ENCODE results near the gene DDX49.
"Not testable (repeated sequence)": the region's sequence is repeated elsewhere in the genome, so short reads cannot be mapped to it uniquely, and the experiment has no call there.

The DDX49 gene

GRCh38 chr19:18942692-18943091, 23.2 kb downstream of the DDX49 start:
- DNase-seq (ENCODE audit: low read depth) = no peak

GRCh38 chr19:18943465-18943864, 23.9 kb downstream of the DDX49 start:
- no peak for DNase-seq (ENCODE audit: low read depth)

- DNase-seq (ENCODE audit: low read depth) = no peak
These were observed 25.8 kb downstream of the DDX49 start for GRCh38 chr19:18945297-18945696.

GRCh38 chr19:18946335-18946734, 26.8 kb downstream of the DDX49 start:
- no peak for DNase-seq (ENCODE audit: low read depth)

GRCh38 chr19:18946918-18947317, 27.4 kb downstream of the DDX49 start:
- no peak for DNase-seq (ENCODE audit: low read depth)

GRCh38 chr19:18948075-18948975, 28.8 kb downstream of the DDX49 start:
- DNase-seq (ENCODE audit: low read depth) = no peak

- no peak for DNase-seq (ENCODE audit: low read depth)
These were observed 29.5 kb downstream of the DDX49 start for GRCh38 chr19:18948976-18949356.

GRCh38 chr19:18949858-18950257, 30.3 kb downstream of the DDX49 start:
- no peak for DNase-seq (ENCODE audit: low read depth)

- DNase-seq (ENCODE audit: low read depth) = no peak
These were observed 32.3 kb downstream of the DDX49 start for GRCh38 chr19:18951721-18952281.

GRCh38 chr19:18952364-18953003, 33.0 kb downstream of the DDX49 start:
- DNase-seq (ENCODE audit: low read depth) = not testable (repeated sequence)

- no peak for DNase-seq (ENCODE audit: low read depth)
These were observed 34.6 kb downstream of the DDX49 start for GRCh38 chr19:18954094-18954493.

- DNase-seq (ENCODE audit: low read depth) = no peak
These were observed 35.5 kb downstream of the DDX49 start for GRCh38 chr19:18955042-18955441.

- DNase-seq (ENCODE audit: low read depth) = no peak
These were observed 40.9 kb downstream of the DDX49 start for GRCh38 chr19:18960370-18960769.

GRCh38 chr19:18961767-18962620, 42.5 kb downstream of the DDX49 start:
- DNase-seq (ENCODE audit: low read depth) = no peak

GRCh38 chr19:18964121-18964520, 44.6 kb downstream of the DDX49 start:
- DNase-seq (ENCODE audit: low read depth) = no peak

- DNase-seq (ENCODE audit: low read depth) = no peak
These were observed 46.8 kb downstream of the DDX49 start for GRCh38 chr19:18966307-18966706.

- DNase-seq (ENCODE audit: low read depth) = no peak
These were observed 48.0 kb downstream of the DDX49 start for GRCh38 chr19:18967358-18968146.

- no peak for DNase-seq (ENCODE audit: low read depth)
These were observed 50.6 kb downstream of the DDX49 start for GRCh38 chr19:18969931-18970659.

- no peak for DNase-seq (ENCODE audit: low read depth)
These were observed 52.8 kb downstream of the DDX49 start for GRCh38 chr19:18972301-18972811.

GRCh38 chr19:18972851-18973250, 53.3 kb downstream of the DDX49 start:
- no peak for DNase-seq (ENCODE audit: low read depth)

Data from CMK (cell line).